Ascending aorta (tissue), 2 donors: ENCODE measurements around the gene EPPIN. TPM values are rescaled to one million over a fixed set of nuclear protein-coding genes. Genes with fewer than 3 reads are reported as not detected.
"Not testable (repeated sequence)": the region's sequence is repeated elsewhere in the genome, so short reads cannot be mapped to it uniquely, and the experiment has no call there.

ENCODE experiments used
- DNase-seq, 2 donors: peaks; one replicate each; pipeline ENCODE4 v3.0.0-alpha.2; 2019; ENCODE audit warnings: low spot score in 2 of 2
- H3K27ac ChIP-seq, 2 donors: fragments of 200-600 bp; sonication (generic); one replicate each; pipeline ENCODE4 v1.5.1; 2016 to 2017; ENCODE audit warnings: mild to moderate bottlenecking in 1 of 2
- H3K27me3 ChIP-seq: fragments of 200-600 bp; sonication (generic); one replicate; pipeline ENCODE4 v1.5.1; 2017
- H3K36me3 ChIP-seq, 2 donors: fragments of 200-600 bp; sonication (generic); one replicate each; pipeline ENCODE4 v1.5.1; 2016
- H3K4me1 ChIP-seq, 2 donors: fragments of 200-600 bp; sonication (generic); one replicate each; pipeline ENCODE4 v1.5.1; 2016 to 2017; ENCODE audit warnings: mild to moderate bottlenecking in 1 of 2
- H3K4me3 ChIP-seq, 2 donors: fragments of 200-600 bp; sonication (generic); one replicate each; pipeline ENCODE4 v1.5.1; 2016 to 2017; ENCODE audit warnings: mild to moderate bottlenecking in 1 of 2
- H3K9me3 ChIP-seq, 2 donors: fragments of 200-600 bp; sonication (generic); one replicate each; pipeline ENCODE4 v1.5.1; 2016
- CTCF ChIP-seq, 3 experiments: fragments of 200-600 bp in 2 of 3; fragments of 450-650 bp in 1 of 3; sonication (generic) in 2 of 3; IDR thresholded peaks; one replicate each; pipeline ENCODE4 v1.5.1; 2016 to 2019; ENCODE audit warnings: antibody characterized with exemption in 3 of 3, mild to moderate bottlenecking in 1 of 3, moderate library complexity in 1 of 3
- intact Hi-C: fragments of 100-400 bp; cut with DNase I; formaldehyde crosslinking; loops from one replicate; pipeline ENCODE4 v1.15.1; 2023
- total RNA-seq: library from RNA; depleted of rRNA; stranded (reverse); fragments of >200 nt; gene quantifications from one replicate; pipeline ENCODE4 v1.1.0, GENCODE V29; 2016

The EPPIN gene
- total RNA-seq, 1 donor from 2014 or later, result not detected

- TF ChIP-seq CTCF (IDR thresholded peaks at IDR 0.05), result no peak
- intact Hi-C loops, result no loop called here
- H3K9me3 ChIP-seq, result no peaks in the 10 kb centered on the region
- no peaks in the 10 kb centered on the region for H3K4me1 ChIP-seq
- no peak overlapping the region for H3K27ac ChIP-seq
- no peaks in the 10 kb centered on the region for H3K27me3 ChIP-seq
- DNase-seq, result no peak
- H3K4me3 ChIP-seq, result no peak overlapping the region
- H3K36me3 ChIP-seq, result no peaks in the 10 kb centered on the region
Observed at GRCh38 chr20:45576995-45577394, 29.8 kb upstream of the EPPIN start.

GRCh38 chr20:45575931-45576330 is 28.7 kb upstream of the EPPIN start:
- no peaks in the 10 kb centered on the region for H3K9me3 ChIP-seq
- H3K36me3 ChIP-seq, result no peaks in the 10 kb centered on the region
- TF ChIP-seq CTCF (IDR thresholded peaks at IDR 0.05), result no peak
- DNase-seq, result no peak
- no peaks in the 10 kb centered on the region for H3K4me1 ChIP-seq
- no peak overlapping the region for H3K4me3 ChIP-seq
- H3K27me3 ChIP-seq, result no peaks in the 10 kb centered on the region
- H3K27ac ChIP-seq, result no peak overlapping the region
- intact Hi-C loops, result no loop called here

GRCh38 chr20:45569650-45570049 is 22.4 kb upstream of the EPPIN start:
- intact Hi-C loops, H3K9me3 ChIP-seq, H3K36me3 ChIP-seq, H3K4me1 ChIP-seq, H3K27me3 ChIP-seq, H3K4me3 ChIP-seq, DNase-seq, H3K27ac ChIP-seq: not testable (repeated sequence)

- no peak overlapping the region for H3K27ac ChIP-seq
- no peaks in the 10 kb centered on the region for H3K36me3 ChIP-seq
- no peaks in the 10 kb centered on the region for H3K27me3 ChIP-seq
- no peaks in the 10 kb centered on the region for H3K9me3 ChIP-seq
- no peak for TF ChIP-seq CTCF (IDR thresholded peaks at IDR 0.05)
- intact Hi-C loops, result no loop called here
- DNase-seq, result no peak
- no peak overlapping the region for H3K4me3 ChIP-seq
- no peaks in the 10 kb centered on the region for H3K4me1 ChIP-seq
Observed at GRCh38 chr20:45564760-45565276, 17.6 kb upstream of the EPPIN start.

GRCh38 chr20:45555198-45555597 is 8.0 kb upstream of the EPPIN start:
- Histone ChIP-seq H3K4me1 (no peaks in the 10 kb centered on the region), H3K27ac (no peak overlapping the region), H3K36me3 (no peaks in the 10 kb centered on the region), H3K27me3 (no peaks in the 10 kb centered on the region), H3K4me3 (no peak overlapping the region), H3K9me3 (no peaks in the 10 kb centered on the region)
- TF ChIP-seq CTCF (IDR thresholded peaks at IDR 0.05), result no peak
- intact Hi-C loops, result no loop called here
- no peak for DNase-seq

GRCh38 chr20:45552456-45552855 is 5.3 kb upstream of the EPPIN start:
- DNase-seq, result no peak
- intact Hi-C loops, result no loop called here
- Histone ChIP-seq H3K4me1 (no peaks in the 10 kb centered on the region), H3K9me3 (no peaks in the 10 kb centered on the region), H3K36me3 (no peaks in the 10 kb centered on the region), H3K27ac (no peak overlapping the region), H3K4me3 (no peak overlapping the region), H3K27me3 (no peaks in the 10 kb centered on the region)
- no peak for TF ChIP-seq CTCF (IDR thresholded peaks at IDR 0.05)
